Measurements from ENCODE around the gene ENDOD1.

ENDOD1 gene

GRCh38 chr11:95111923-95112540 lies 22.4 kb downstream of the ENDOD1 start:
- no peak for DNase-seq
- TF ChIP-seq CTCF (IDR thresholded peaks at IDR 0.05; ENCODE audit: low read depth, low read length): no peak
- no peaks in the 10 kb centered on the region for H3K27me3 ChIP-seq
- no peaks in the 10 kb centered on the region for H3K9me3 ChIP-seq
- H3K36me3 ChIP-seq: no peaks in the 10 kb centered on the region; the same call in 1 of the 2 replicates
- peaks cover 16% of the 10 kb centered on the region for H3K4me1 ChIP-seq
- no peak overlapping the region for H3K4me3 ChIP-seq (ENCODE audit: low read depth, low read length)

- Histone ChIP-seq H3K27me3 (no peaks in the 10 kb centered on the region), H3K4me3 (ENCODE audit: low read depth, low read length) (no peak overlapping the region), H3K4me1 (no peaks in the 10 kb centered on the region), H3K9me3 (no peaks in the 10 kb centered on the region), H3K36me3 (no peaks in the 10 kb centered on the region)
- no peak for TF ChIP-seq CTCF (IDR thresholded peaks at IDR 0.05; ENCODE audit: low read depth, low read length)
- no peak for DNase-seq
These were observed 26.0 kb downstream of the ENDOD1 start for GRCh38 chr11:95115597-95115996.

GRCh38 chr11:95119361-95120060 lies 29.9 kb downstream of the ENDOD1 start:
- no peaks in the 10 kb centered on the region for H3K4me1 ChIP-seq

GRCh38 chr11:95121698-95122097 lies 32.1 kb downstream of the ENDOD1 start:
- Histone ChIP-seq H3K36me3 (no peaks in the 10 kb centered on the region), H3K9me3 (no peaks in the 10 kb centered on the region), H3K27me3 (no peaks in the 10 kb centered on the region), H3K4me3 (ENCODE audit: low read depth, low read length) (no peak overlapping the region), H3K4me1 (no peaks in the 10 kb centered on the region)
- DNase-seq: no peak
- TF ChIP-seq CTCF (IDR thresholded peaks at IDR 0.05; ENCODE audit: low read depth, low read length): no peak

More at GRCh38 chr11:95119361-95120060, 29.9 kb downstream of the ENDOD1 start:
- no peak for TF ChIP-seq CTCF (IDR thresholded peaks at IDR 0.05; ENCODE audit: low read depth, low read length)
- no peaks in the 10 kb centered on the region for H3K27me3 ChIP-seq
- no peak for DNase-seq
- H3K4me3 ChIP-seq (ENCODE audit: low read depth, low read length): no peak overlapping the region
- H3K9me3 ChIP-seq: no peaks in the 10 kb centered on the region
- H3K36me3 ChIP-seq: no peaks in the 10 kb centered on the region

GRCh38 chr11:95123556-95123955 lies 33.9 kb downstream of the ENDOD1 start:
- no peaks in the 10 kb centered on the region; the same call in 1 of the 2 replicates for H3K36me3 ChIP-seq
- H3K4me3 ChIP-seq (ENCODE audit: low read depth, low read length): no peak overlapping the region
- H3K4me1 ChIP-seq: no peaks in the 10 kb centered on the region
- DNase-seq: no peak
- H3K27me3 ChIP-seq: no peaks in the 10 kb centered on the region
- no peaks in the 10 kb centered on the region for H3K9me3 ChIP-seq
- no peak for TF ChIP-seq CTCF (IDR thresholded peaks at IDR 0.05; ENCODE audit: low read depth, low read length)

GRCh38 chr11:95128602-95129001 lies 39.0 kb downstream of the ENDOD1 start:
- H3K9me3 ChIP-seq: no peaks in the 10 kb centered on the region
- no peak overlapping the region for H3K4me3 ChIP-seq (ENCODE audit: low read depth, low read length)
- DNase-seq: no peak
- H3K4me1 ChIP-seq: no peaks in the 10 kb centered on the region
- no peak for TF ChIP-seq CTCF (IDR thresholded peaks at IDR 0.05; ENCODE audit: low read depth, low read length)
- H3K36me3 ChIP-seq: no peaks in the 10 kb centered on the region; the same call in 1 of the 2 replicates
- H3K27me3 ChIP-seq: no peaks in the 10 kb centered on the region

All from BE2C (cell line).